Left colon (tissue), 2 donors: ENCODE data around the gene FAM222A. TPM values are rescaled to one million over a fixed set of nuclear protein-coding genes. Genes with fewer than 3 reads are reported as not detected.

Source experiments
- ATAC-seq: fragments of 200-7000 bp; cut with Tn5 transposase; one replicate; pipeline ENCODE4 v1.9.1; 2020; ENCODE audit warnings: mild to moderate bottlenecking, moderate library complexity
- DNase-seq, 2 donors: peaks; one replicate each; pipeline ENCODE4 v3.0.0-alpha.2; 2020
- intact Hi-C, 2 donors: fragments of 100-400 bp; cut with DNase I in 1 of 2; cut with micrococcal nuclease in 1 of 2; formaldehyde crosslinking; loops; one replicate each; pipeline versions ENCODE4 v1.11.2 to v1.14.0; 2022; cut with DNase I, micrococcal nuclease
- total RNA-seq, 2 donors: library from RNA; stranded (reverse); fragmentation: NEBNext Ultra II Directional; extraction: Animal tissue kit (Norgen Biotek cat#: 25700); gene quantifications; one replicate each; pipeline ENCODE4 v1.2.1, GENCODE V29; 2021
- donor health status: DM: no; HTN: no; CAD: no.
- donor health status: DM: yes; HTN: yes; CAD: no.

FAM222A gene
- total RNA-seq, 2 donors from 2014 or later: 3.0 to 4.7 TPM

DNA sequence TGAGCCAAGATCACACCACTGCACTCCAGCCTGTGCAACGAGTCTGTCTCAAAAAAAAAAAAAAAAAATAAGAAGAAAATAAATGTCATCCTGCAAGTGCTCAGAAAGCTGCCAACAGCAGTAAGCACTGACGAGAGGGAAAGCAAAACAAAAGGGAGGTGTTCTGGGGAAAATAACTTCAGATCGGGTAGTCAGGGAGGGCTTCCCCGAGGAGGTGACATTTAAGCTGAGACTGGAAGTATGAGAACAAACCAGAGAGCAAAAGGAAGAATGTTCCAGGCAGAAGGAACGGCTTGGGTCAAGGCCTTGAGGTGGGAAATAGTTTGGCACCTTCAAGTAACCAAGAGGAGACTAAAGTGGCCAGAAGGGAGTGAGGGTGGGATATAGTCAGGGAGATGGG is 4.7 kb upstream of the FAM222A start:
- ATAC-seq: no peak
- intact Hi-C loops: no loop called here
- no peak for DNase-seq

DNA sequence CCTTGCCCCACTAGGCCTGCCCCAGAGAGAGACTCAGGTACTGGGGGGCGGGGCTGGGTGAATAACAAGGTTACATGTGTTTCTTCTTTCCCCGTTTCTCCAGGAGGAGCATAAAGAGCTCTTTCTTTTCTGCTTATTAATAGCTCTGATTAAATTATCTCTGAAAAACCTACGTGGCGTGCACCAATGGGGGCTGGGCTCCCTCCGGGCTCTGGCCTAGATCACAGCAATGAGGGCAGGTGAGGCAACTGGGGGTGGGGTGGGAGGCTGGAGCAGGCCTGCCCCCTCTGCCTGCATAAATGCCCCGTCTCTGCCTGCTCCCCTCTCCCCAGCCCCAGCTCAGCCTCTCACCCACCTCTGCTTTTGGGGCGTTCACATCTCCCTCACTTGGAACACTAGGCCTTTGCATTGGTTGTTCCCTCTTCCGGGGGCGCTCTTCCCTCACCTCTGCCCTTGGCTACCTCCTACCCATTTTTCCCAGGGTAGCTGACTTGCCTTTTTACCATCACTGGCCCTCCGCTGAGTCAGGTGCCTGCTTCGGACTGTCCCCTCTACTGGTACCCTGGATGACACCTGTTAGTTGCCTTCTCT is 4.1 kb upstream of the FAM222A start:
- no peak for DNase-seq

DNA sequence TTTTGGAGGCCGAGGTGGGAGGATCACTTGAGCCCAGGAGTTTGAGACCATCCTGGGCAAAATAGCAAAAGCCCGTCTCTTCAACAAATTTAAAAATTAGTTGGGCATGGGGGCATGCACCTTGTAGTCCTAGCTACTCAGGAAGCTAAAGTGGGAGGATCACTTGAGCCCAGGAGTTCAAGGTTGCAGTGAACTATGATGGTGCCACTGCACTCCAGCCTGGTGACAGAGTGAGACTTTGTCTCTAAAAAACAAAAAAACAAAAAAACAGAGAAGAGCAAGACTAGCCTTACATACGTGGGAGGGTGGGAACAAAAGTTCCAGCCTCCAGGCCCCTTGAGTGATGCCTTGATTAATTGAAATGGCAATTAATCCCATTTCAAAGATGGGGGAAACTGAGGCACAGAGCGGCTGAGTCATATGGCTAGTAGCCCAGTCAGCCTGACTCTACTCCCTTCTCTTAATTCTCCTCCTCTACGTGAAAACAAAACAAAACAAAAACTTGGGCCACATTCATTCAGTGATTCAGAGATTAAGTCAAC is 3.3 kb upstream of the FAM222A start:
- intact Hi-C loops: no loop called here

More for the DNA sequence above, 4.1 kb upstream of the FAM222A start:
- ATAC-seq: no peak
- intact Hi-C loops: no loop called here

DNA sequence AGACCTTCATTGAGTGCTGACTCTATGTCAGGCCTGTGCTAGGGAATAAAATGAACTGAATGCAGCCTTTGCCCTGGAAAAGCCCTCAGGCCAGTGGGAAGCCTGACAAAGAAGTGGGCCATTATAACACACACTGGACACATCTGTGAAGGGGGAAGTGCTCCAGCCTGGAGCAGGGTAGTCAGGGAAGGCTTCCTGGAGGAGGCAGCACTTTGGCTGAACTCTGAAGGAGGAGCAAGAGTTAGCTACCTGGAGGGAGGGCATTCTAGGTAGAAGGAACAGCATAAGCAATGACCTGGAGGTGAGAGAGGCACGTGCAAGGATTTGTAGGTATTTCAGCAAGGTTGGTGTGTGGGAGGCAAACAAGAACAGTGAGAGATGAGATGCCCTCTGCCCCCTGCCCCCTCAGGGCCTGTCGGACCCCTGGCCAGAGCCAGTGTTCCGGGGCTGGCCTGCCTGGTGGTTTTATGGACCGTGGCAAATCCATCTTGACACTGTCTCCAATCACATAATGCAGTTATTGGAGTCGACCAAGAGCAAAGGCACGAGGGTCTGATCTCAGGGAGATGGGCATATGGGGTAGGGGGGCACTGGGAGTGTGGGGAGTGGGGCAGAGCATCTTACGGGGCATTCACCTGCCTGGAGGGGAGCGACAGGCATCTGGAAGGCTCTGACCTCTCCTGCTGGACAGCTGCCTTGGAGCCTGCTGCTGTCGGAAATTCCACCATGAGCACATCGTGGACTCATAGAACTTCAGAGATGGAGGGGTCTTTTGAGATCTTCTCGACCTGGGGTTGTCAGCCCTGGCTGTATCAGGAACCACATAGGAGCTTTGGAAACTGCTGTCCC is 2.7 kb upstream of the FAM222A start:
- DNase-seq (no peak), ATAC-seq (no peak)
- intact Hi-C loops: no loop called here

More for the DNA sequence above, 3.3 kb upstream of the FAM222A start:
- ATAC-seq: no peak
- DNase-seq: no peak

DNA sequence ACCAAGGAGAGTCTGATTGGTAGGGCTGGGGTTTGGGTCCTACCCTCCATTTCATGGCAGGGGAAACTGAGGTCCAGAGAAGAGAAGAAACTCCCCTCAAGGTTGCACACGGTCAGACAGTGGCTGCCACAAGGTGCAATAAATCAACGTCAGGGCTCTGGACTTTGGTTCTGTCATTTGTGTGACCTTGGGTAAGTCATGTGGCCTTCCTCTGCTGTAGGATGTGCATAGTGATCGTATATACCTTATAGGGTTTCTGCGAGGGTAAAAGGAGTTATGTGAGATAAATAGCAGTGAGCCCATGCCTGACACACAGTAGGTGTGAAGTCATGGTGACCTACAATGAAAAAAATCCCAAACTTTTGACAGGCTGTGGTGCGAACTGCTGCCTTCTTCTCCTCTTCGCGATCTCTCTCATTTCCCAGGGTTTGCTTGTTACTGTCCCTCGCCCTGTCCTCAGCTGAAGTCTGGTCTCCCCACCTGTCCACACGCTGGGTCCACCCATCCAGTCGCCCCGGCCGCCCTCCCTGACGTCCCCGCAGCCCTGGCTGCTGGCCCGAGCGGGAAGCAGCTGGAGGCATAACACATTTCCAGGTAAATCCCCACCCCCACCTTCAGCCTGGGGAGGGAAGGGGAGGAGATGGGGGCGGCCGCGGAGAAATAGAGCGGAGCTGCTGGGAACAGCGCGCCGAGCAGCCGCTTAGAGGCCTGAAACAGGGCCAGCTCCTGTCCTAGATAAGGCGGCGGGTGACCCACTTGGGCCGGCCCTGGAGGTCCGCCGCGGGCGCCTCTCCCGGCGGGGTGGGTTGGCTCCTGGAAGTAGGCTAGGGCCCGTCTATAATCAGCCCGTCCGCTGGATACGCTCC is 1.8 kb upstream of the FAM222A start:
- no peak for DNase-seq
- ATAC-seq: no peak
- intact Hi-C loops: no loop called here

DNA sequence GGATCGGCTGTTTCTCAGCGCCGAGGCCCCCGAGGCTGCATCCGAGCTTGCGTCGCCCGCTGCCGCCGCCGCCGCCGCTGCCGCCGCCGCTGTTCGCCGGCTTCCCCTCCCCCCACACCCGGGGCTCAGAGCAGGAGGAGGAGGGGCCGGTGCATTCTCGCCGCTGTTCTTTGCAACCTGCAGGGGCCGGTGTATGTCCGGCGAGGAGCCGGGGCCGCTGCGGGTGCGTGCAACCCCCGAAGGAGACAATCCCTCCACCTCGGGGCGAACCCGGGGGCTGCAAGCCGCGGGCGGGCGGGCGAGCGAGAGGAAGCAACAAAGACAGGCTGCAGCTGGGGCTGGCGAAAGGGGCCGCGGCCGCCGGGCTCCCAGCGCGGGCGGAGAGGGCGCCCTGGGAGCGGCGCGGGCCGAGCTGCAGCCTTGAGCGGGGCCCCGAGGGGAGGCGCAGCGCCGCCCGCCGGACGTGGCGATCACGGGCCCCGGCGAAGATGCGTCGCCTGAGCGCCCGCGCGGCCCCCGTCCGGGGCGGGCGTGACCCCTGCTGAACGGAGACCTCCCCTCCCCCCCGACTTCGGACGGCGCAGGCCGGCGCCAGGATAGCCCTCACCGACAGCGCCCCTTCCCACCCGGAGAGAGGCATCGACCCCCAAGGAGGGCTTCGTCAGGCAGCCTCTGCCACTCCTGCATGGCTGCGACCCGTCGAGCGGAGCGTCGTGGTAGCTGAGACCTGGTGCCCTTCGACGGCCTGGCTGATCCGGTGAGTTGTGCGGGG is 702 bp downstream of the FAM222A start:
- intact Hi-C loops: no loop called here
- ATAC-seq (peak; percentile 52), DNase-seq (peak; percentile 69 to 81)

DNA sequence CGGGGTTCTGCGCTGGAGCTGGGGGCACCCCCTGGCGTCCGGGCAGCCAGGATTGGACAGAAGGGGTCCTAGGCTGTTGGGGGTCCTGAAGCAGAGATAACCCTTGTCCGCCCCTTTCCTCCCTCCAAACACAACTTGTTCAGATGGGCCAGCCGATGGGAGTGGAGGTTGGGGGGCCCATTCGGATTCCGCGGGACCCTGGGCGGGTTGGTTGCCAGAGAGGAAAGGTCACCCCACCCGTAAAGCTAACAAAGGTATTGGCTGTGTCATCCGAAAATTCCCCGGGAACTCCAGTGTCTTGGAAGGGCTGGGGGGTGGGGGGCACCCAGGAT is 1.3 kb downstream of the FAM222A start:
- no peak for DNase-seq
- intact Hi-C loops: no loop called here
- no peak for ATAC-seq

DNA sequence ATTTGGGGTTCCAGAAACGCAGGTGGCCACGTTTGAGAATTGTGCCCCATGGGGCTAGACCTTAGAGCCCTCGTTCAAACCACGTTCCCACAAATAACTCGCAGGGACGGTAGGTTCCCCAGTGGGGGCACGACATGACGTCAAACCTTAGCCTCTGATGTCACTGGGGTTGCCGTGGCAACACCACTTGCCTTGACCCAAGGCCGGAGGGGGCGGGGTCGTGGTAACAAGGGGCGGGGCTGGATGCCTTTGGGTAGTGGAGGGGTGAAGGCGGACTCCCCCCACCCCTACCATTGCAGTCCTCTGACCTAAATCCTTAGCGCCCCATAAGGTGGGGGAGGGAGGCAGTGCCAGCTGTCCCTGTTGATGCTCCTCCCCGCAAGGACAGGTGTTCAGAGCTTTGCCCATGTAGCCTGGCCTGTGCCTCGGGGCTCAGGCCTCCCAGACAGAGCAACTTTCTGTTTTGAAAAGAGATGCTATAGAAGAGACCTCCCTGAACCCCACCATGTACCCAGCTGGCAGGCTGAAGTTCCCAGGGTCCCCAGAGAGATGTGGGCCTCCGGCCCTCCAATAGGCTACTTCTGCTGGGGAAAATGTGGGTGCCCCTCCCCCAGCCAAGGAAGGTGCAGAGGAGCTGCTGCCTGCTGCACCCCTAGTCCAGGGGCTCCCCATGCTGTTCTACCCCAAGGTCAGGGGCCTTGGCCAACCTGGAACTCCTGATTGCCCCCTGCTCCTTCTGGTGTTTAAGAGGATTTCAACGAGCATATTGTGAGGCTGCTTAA is 1.9 kb downstream of the FAM222A start:
- intact Hi-C loops: no loop called here
- DNase-seq: peak; percentile 54 to 59
- no peak for ATAC-seq

DNA sequence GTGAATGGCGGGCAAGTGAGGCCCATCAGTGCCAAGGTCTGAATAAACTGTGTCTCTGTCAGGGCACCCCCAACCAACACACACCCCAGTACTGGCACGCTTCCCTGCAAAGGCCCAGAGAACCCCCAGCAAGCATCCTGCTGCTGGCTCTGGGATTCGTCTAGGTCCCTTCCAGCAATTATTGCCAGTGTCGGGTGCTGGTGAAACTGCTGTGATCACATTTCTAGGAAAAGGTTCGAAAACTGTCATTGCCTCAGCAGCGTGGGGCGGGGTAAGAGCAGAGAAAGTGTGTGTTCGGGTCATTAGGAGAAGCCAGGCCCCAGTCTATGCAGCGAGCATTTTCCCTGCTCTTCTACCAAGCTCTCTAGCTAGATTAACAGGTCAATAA is 2.5 kb downstream of the FAM222A start:
- intact Hi-C loops: no loop called here
- DNase-seq (no peak), ATAC-seq (no peak)

DNA sequence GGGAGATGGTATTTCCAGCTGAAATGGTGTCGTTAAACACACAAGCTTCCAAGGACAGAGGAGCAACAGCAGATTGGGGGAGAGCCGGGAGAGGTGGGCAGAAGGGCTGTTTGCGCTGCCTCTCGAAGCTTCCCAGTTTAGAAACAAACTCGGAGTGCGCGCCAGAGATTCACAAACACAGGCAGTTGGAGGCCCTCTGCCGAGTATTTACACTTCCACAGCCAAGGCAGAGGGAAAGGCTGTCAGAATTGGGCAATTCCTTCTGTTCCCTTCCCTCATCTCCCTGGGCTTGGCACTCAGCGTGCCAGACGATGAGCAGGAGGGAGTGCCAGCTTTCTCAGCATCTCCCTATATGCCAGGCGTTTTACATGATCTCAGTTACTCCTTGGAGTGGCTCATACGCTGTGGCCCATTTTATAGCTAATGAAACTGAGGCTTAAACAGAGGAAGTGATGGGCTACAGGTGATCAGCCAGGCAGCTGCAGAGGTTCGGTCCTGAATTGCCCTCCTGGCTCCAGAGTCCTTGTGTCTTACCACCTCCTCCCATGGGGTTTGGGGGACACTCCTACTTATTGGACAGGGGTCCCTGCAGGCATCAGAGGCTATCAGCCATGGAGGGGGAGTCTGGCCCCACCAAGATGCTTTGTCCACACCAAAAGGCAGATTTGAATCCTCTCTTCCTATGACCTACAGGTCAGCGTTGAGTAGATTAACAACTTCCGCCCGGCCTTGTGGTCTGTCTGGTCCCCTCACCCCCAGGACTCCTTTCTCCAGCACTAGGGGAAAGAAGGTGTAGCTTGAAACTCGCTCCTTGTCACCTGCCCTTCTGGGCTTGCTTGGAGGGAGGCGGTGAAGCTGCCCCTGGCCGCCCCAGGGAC is 3.1 kb downstream of the FAM222A start:
- no peak for ATAC-seq

DNA sequence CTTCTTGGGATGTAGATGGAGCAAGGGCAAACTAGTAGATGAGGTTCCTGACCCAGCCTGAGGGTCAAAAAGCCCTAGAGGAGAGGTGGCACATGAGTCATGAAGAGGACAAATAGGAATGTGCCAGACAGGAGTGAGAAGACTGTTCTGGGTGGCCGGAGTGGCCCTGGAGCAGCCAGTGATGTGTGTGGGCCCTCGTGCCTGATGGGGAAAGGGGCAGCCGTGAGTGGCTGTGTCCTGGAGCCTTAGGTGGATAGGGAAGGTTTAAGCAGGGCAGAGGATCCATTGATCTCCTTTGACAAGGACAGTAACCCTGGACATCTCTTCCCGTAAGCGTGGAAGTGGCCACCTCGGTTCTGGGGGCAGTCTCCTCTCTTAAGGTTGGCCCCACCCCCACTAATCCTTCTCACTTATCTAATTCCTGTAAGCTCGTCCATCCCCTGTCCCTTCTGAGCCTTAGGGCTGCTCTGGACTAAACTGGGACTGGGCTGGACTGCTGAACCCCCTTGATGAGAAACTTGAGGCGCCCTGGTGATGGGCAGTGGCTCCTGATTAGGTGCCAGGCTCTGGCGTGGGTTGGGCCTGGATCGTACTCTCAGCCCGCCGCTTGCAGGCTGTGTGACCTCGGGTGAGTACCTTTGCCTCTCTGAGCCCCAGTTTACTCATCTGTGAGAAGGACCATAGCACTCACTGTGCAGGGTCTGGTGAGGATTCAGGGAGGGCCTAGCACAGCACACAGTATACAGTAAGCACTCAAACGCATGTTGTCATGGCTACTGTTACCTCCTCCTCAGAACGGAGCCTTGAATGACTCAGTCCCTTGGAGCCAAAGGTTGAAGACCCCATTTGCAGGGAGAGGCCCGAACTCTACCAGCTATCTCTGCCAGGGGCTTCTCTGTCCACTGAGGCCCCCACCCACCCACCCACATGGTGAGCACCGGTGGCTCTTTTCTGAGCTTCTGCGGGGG is 4.0 kb downstream of the FAM222A start:
- DNase-seq (no peak), ATAC-seq (no peak)
- intact Hi-C loops: no loop called here

More for the DNA sequence above, 3.1 kb downstream of the FAM222A start:
- peak in 1 of 2 donors; percentile 50 for DNase-seq
- intact Hi-C loops: no loop called here

DNA sequence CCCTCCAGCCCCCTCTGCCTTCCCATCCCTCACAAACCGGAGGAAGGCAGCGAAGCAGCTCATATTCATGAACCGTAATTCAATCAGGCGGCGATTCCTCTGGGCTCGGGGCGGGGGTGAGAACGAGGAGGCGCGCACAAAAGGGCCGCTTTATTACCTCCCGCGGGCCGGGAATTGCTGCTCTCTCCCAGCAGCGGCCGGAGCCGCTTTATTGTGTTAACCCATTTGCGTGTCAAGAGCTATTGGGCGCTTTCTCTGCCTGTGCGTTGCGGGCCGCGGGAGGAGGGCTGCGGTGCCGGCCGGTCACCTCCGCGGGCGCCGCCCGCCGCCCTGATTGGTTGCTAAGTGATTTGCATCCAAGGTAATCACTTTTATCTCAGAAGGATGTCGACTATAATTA is 4.8 kb downstream of the FAM222A start:
- no peak for ATAC-seq
- intact Hi-C loops: no loop called here
- DNase-seq: peak in 1 of 2 donors; percentile 39

DNA sequence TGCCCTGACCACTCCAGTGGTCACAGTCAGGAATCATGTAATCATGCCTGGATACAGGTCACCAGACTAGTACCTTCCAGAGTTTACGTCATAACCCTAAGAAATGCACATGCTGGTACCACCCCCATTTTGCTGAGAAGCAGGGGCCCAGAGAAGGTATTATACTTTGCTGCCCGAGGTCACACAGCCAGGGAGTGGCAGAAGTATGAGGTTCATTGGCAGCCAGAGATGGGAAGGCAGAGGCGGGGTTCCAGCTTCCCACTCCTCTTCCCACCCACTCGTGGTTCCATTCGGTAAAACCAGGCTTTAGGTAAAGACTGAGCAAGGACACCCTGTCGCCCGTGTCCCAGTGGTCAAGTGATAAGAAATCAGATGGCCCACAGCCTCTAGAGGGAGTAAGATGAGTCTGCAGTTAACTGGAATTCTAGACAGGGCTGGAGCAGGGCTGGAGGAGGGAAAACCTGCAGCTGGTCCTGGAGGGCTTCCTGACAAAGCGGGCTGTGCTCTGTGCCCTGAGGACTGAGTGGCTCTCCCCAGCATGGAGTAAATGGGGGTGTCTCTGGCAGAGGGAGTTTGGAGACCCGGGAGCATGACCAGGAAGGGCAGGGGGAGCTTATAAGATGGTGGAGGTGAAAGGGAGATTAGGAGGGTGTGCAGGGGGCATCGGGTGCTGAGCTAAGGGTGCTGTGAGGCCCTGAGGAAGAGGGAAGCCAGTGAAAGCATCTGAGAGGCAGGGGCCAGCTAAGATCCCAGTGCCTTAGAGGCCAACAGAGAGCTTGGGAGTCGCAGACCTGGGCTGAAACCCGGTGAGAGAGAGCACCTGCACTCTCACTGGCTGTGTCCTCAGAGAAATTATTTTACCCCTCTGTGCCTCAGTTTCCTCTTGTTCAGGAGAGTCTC is 5.7 kb downstream of the FAM222A start:
- no peak for ATAC-seq
- intact Hi-C loops: no loop called here
- no peak for DNase-seq

DNA sequence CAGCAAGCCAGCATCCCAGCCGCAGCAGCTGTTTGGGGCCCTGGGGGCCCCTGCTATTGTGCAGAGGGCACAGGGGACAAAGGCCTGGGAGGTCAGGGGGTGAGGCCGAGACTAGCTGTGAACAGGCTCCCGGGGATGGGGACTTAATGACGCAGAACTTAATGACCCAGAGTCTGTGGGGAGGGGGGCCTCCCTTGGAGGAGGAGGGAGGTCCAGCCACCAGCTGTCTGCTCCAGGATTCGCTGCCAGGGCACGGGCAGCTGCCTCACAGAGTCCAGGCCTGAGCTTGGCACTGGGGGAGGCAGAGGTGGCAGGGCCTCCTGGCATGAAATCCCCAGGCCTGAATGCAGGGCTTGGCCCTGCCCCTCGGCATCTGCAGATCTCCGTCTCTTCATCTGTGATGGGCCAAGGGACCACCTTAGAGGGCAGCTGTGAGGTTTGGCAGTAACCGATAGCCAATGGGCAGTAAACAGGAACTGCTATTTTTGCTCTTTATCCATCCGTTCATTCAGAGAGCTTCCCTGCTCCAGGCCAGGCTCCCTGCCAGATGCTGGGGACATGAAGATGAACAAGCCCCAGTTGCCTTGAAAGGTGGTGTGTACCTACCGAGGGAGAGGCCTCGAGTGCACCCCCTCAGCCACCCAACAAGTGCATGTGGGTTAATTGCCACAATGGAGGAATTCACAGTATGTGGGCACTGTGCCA is 6.7 kb downstream of the FAM222A start:
- intact Hi-C loops: no loop called here
- DNase-seq (no peak), ATAC-seq (no peak)

DNA sequence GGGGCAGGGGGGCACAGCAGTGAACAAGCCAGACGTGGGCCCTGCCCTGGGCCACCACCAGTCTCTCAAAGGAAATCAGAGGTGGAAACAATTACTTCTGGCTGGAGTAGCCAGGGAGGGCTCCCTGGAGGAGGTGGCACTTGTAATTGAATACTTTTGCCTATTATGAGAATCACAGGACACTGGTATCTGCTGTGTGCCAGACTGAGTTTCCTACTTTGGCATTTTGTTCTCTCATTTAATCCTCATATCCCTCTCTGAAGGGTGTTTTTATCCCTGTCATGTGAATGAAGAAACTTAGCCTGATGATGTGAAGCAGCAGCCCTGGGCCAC is 7.2 kb downstream of the FAM222A start:
- ATAC-seq (no peak), DNase-seq (no peak)
- intact Hi-C loops: no loop called here
